Activated naive CD4-positive, alpha-beta T cell (primary cell): ENCODE data around the gene CYP4Z1.
"Not testable (repeated sequence)": the region's sequence is repeated elsewhere in the genome, so short reads cannot be mapped to it uniquely, and the experiment has no call there.

Experiments
- DNase-seq, 4 experiments: peaks; one replicate each; lab custom pipeline; 2025; lab: John Stamatoyannopoulos, UW

Gene CYP4Z1, protein sequence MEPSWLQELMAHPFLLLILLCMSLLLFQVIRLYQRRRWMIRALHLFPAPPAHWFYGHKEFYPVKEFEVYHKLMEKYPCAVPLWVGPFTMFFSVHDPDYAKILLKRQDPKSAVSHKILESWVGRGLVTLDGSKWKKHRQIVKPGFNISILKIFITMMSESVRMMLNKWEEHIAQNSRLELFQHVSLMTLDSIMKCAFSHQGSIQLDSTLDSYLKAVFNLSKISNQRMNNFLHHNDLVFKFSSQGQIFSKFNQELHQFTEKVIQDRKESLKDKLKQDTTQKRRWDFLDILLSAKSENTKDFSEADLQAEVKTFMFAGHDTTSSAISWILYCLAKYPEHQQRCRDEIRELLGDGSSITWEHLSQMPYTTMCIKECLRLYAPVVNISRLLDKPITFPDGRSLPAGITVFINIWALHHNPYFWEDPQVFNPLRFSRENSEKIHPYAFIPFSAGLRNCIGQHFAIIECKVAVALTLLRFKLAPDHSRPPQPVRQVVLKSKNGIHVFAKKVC

DNA sequence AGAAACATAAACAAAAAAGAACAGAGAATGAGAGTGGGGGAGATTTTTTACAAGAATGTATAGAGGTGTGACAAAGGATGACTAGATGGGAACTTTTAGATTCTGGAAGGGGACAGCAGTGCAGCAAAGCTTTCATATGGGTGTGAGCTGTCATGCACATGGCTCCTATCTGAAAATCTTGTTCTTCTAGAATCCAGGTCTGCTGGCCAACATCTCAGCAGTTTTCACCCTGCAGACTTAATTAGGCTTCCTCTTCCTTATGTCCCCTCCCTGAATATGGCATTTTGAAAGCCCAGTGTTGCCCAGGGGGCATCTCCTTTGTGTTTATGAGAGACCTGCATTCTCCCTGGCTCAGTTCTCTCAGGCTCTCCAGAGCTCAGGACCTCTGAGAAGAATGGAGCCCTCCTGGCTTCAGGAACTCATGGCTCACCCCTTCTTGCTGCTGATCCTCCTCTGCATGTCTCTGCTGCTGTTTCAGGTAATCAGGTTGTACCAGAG lies at the start of gene CYP4Z1:
Gene CYP4Z1, plus strand, starts transcription at position 135 of the 498 bp plus-strand sequence. Its CDS starts 260 bp downstream, at position 395.
- DNase-seq, result no peak

DNA sequence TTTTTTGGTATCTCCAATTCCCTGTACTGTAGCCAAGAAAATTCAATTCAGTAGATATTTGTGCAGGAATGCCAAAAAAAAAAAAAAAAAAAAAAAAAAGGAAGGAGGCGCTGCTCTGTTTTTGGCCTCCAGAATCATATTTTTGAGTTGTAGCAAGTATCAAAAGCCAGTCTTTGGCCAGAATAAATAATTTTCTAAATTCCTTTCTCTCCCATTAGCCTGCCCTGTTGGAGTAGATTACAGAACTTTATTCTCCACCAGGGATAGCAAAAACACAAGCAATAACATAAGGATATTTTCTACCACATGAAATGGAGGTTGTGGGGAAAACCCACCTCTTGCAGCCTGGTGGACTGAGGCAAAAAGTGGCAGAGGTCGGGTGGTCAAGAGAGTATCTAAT lies 46.0 kb upstream of the CYP4Z1 start:
- DNase-seq, result no peak

DNA sequence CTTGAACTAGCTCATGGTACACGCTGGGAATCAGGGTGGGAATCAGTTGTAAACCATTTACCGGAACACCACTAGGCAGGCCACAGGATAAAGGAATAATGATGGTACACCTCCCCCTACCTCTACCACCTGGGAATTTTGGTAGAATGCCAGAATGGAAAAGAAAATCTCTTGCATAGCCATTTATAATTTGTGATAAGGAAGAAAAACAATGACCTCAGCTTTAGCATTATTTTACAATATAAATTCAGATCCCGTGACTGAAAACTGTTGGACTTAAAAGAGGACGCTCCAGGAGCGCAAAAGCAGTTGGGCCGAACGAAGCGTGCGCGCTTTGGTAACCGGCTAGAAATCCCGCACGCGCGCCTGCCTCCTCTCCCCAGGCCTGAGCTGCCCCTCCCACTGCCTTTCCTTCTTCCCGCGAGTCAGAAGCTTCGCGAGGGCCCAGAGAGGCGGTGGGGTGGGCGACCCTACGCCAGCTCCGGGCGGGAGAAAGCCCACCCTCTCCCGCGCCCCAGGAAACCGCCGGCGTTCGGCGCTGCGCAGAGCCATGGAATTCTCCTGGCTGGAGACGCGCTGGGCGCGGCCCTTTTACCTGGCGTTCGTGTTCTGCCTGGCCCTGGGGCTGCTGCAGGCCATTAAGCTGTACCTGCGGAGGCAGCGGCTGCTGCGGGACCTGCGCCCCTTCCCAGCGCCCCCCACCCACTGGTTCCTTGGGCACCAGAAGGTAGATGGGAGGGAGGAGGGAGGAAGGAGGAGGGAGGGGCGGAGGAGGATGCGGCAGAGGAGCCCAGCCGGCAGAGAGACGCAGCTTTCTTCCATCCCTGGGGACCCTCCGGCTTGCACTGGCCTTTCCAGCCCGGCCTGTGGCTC lies 43.5 kb upstream of the CYP4Z1 start, which contains the start of gene CYP4X1:
Gene CYP4X1, plus strand, starts transcription at position 402 of the 873 bp plus-strand sequence. Its CDS starts 149 bp downstream, at position 551.
- DNase-seq, result no peak

DNA sequence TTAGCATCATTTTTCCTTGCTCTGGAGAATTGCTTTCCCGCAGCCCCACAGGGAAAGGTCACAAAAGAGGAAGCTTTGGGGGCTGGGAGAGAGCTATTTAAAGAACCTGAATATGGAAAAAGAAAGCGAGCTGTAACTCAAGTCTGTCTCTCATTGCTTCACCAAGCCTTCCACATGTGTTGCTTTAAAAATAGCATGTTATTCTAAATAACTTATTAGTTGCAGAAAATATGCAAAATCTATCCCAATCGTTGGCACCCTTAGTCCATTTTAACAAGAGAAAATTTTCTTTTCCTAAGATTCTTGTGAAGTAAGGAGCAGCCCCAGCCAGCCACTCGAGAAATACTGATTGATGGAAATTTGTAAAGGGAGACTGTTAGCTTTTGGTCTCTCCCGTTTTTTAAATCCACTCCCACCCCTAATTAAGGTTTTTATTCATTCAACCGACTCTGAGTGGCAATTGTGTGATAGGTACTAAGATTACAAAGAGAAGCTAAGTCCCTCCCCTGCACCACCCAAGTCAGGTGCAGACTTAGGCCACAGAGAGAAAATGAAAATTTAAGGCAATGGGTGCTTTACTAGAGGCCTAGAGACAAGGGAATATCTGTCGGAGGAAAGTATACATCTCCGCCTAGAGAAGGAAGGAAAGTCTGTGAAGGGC lies 42.8 kb upstream of the CYP4Z1 start:
- DNase-seq, result no peak

DNA sequence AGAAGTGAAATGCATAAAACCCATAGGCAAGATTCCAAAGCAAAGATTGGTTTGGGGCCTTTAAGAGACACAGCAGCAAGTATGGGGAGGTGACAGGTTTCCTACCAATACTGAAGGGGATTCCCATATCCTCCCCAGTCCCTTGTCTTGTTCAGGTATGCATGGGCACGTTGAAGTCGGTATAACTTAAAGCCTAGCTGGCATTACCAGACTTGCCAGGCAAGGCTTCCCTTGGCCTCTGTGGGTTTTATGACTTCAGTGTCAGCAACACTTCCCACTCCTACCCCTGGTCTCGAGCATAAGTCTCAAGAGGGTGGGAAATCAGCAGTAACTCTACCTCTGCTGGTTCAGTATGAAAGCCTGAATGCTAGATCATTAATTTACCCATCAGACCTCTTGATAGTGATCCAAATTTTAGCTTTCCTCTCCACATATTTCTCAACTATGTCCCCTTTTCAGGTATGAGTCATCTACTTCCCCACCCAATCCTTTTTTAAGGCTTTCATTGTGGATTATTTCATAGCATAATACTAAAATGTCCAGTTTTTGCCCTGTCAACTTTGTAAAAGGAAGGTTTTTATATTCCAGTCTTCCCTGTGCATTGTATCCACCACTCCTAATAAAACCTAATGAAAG lies 36.7 kb upstream of the CYP4Z1 start:
- no peak for DNase-seq

DNA sequence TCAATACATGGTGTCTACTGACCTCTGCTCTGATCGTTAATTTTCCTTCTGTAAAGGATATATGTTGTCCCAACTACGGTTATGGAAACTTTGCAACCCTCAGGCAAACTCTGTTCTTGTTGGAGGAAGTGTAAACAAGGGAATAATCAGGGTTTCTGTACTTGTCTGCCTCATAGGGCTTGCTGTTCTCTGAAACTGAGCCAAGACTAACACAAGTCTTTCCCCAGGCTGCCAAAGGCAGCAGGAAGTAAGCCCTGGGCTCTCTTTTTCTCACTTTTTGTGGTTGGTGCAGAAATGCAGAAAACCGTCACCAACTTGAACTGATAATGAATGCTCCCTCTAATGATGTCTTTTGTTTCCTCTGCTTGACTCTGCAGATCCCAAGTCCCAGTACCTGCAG lies 36.0 kb upstream of the CYP4Z1 start:
- no peak for DNase-seq

DNA sequence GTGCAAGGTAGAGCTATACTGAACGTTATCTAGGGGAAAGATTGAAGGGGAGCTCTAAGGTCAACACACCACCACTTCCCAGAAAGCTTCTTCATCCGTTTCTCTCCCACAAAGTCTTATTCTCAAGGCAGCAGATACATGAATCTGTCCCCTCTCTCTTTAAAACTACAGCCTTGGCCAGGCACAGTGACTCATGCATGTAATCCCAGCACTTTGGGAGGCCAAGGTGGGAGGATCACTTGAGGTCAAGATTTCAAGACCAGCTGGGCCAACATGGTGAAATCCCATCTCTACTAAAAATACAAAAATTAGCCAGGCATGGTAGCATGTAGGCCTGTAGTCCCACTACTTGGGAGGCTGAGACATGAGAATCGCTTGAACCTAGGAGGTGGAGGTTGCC lies 35.4 kb upstream of the CYP4Z1 start:
- no peak for DNase-seq

DNA sequence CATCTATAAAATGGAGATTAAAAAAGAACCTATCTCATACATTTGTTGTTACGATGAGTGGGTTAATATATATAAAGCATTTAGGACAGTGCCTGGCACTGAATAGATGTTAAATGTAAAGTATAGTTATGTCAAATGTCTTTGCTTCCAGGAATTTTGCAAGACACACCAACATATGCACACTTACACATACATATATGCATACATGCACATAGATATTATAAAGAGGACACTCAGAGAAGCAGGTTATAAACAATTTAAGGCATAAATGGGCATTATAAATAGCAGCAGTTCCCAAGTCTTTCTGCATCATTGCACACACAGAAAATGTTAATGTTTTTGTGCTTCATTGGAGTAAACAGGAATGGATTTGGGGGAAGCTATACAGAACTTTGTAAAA lies 30.3 kb upstream of the CYP4Z1 start:
- no peak for DNase-seq

DNA sequence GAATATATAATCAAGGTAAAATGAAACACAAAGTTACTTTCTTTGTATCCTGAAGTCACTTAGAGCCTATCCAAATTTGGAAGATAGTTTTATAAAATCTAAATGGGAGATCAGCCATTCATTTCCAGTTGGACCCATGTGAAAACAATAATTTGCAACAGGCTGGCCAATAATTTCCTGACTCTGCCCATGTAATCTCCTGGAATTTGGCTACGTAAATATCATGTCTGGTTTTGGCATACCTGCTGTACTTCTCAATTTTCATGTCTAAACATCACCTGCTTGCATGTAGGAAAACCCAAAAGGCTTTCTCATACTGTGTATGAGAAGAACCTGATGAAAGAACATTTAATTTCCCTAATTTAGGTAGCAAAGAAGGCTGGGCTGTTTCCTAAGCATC lies 7.7 kb upstream of the CYP4Z1 start:
- no peak for DNase-seq

DNA sequence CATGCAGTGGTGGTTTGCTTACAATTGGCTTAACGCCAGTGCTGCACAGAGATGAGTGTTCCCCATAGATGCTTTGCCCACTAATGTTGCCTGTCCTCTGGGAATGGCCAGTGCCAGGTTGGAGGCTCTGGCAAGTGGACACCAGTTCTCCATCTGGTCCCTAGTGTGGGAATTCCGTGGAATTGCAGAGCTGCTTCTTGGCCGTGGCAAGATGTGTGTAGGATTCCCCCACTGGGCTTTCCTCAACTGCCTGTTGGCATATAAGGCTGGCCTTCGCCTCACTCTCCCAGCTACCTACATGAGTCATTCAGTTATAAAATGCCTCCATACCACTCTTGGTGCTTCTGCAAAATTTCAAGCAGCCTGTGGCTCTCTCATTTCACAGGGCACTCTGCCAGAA lies 2.0 kb downstream of the CYP4Z1 start:
- not testable (repeated sequence) for DNase-seq

DNA sequence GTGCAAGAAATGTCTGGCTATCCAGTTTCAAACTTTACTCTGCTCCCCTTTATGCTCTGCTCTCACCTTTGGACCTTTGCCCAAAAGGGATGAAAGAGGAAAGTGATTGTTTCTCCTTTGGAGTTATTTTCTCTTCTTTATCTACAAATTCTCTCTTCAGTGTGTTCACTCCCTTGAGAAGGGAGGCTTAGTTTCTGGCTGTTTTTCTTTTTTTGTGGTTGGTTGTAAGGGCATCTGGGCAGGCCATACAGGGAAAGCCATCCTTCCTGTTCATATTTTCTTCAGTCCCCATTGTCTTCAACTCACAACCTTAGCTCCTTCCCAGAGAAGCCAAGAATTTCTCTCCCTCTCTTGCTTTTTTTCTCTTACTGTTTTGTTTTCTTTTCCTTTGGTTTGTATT lies 2.5 kb downstream of the CYP4Z1 start:
- not testable (repeated sequence) for DNase-seq

DNA sequence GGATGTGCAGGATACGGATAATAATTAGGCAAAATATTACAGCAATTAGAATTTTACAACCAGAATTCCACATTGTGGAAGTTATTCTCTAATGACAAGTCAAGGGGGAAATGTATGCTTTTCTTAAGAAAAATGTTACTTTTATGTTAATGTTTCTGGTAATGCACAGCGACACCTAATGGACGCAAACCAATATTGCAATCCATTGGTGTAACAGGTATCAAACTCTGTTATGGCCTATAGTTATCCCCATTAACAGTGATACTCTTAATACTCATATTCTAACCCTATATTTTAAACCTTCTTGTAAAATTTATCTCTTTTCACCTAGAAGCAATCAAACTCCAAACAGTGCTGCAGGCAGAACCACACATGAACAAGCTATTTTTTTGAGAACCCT lies 22.3 kb downstream of the CYP4Z1 start:
- DNase-seq, result not testable (repeated sequence)

DNA sequence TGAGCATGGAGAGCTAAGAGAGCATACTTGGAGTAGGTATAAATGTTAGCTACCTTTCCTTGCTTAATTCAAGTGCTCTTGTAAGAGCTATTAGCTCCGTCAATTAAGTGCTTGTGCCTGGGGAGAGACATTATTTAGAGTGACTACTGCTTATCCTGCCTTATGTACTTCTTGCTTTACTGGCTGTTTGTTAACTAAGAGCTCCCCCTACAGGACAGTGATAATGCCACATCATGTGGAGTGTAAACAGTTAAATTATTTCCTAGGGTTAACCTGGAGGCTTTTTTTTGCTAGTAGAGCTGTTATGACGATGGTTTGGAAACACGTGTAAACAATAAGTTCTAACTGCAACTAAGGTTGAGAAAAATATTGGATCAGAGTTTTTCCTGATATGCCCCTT lies 24.4 kb downstream of the CYP4Z1 start:
- not testable (repeated sequence) for DNase-seq

DNA sequence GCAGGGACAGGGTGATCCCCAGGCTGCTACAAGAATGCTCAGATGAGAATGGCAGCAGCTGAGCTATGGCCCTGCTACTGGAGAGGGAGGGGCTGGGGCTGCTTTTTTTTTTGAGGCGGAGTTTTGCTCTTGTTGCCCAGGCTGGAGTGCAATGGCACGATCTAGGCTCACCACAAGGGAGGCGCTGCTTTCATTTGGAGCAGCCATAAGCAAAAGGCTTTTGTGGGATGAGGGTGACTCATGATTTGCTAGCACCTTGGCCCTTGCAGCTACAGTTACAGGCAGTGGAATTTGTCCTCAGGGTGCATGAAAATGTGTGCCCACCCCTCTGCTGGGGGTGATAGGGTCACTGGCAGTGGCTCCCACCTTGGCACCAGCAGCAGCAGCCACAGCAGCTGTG lies 37.8 kb downstream of the CYP4Z1 start:
- DNase-seq, result no peak

DNA sequence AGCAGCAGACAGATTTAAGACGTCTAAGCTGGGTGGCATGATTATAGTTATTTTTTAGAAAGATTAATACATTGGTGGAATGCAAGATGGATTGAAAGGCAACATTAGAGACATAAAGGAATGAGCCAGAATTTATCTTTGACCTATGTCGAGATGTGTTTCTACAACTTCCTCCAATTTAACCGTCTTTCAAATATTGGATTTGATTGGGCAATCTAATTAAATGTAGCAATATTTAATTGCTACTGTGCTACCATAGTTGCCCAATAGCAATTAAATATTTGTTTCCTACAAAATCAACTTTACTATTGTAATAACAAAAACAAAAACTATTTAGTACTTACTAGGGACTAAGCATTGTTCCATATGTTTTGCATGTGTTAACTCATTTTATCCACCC lies 39.8 kb downstream of the CYP4Z1 start:
- DNase-seq, result no peak

DNA sequence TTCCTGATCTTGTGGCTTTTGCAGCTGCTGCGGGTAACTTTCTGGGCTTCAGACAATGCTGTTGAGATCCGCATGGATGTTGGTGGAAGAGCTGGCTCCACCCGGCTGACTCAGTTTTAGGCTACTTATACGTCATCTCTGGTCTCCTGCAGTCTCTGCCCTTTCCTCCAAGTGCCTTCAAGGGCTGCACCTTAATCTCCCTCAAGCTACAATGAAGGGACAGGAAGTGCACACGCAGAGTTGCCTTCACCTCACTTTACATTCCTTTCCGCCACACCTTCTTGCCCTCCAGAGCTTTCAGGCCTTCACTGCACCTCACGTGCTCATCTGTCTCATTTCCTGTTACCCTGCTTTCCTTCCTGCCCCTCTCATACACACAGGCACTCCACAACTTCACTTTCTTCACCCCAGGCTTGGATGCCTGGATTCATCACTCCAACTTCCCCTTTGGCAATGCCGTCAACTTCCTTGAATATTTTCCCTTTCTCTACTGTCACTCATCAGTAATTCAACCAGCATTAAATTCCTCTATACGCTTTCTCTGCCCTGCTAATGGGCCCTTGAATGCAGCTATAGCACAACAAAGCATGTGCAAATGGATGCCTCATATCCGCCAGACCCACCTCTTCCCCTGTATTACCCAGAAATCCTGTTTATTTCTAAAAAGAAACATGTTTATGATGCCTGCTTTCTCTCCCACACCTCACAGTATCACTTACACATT lies 41.0 kb downstream of the CYP4Z1 start:
- DNase-seq, result not testable (repeated sequence)

DNA sequence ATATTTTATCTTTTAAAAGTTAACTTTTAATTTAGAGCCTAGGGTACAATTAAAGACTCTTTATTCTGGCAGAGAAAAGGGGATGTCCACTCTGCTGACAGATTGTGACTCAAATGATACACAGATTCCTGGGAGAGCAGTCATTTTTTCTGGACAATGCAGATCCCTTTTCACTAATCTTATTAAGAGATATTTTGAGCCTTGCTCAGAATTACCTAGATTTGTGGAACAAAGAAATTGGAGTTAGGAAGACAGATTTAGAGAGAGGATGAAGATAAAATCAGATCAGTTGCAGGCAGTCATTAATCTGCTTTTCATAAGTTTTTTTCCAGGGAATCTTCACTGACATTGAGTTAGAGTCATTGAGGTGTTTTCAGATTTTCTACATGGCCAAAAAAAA lies 42.5 kb downstream of the CYP4Z1 start:
- not testable (repeated sequence) for DNase-seq

DNA sequence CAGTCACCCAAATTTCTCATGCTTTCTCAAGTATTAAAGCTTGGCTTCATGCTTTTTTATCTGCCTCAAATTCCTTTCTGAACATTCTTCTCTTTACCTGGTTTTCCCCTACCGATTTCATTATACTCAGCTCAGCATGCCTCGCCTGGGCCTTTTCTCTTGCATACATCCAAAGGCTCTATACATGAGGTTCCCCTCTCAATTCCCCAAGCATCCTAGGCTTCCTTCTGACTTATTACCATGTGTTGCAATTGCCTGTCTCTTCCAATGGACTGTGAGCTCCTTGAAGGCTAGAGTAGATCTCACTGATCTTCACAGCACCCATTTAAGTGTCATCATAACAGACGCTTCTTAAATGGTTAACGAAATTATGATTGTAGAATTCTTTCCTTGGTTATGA lies 46.1 kb downstream of the CYP4Z1 start:
- DNase-seq, result no peak

DNA sequence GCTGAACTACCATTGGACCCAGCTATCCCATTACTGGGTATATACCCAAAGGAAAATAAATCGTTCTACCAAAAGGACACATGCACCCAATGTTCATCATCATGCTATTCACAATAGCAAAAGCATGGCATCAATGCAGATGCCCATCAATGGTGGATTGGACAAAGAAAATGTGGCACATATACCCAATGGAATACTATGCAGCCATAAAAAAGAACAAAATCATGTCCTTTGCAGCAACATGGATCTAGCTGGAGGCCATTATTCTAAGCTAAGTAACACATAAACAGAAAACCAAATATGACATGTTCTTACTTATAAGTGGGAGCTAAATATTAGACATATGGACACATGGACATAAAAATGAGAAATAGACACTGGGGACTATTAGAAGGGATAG lies 54.0 kb downstream of the CYP4Z1 start:
- not testable (repeated sequence) for DNase-seq

DNA sequence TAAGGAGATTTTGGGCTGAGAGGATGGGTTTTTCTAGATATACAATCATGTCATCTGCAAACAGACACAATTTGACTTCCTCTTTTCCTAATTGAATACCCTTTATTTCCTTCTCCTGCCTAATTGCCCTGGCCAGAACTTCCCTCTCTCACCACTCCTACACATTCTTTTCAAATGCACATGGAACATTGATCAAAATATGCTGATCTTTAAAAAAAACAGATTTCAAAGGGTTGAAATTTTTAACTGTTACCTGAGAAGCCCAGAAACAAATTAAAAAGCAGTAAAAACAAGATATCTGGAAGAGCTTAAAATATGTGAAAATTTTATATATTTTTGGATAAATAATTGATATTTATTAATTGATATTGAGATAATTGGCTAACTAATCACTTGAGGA lies 57.8 kb downstream of the CYP4Z1 start:
- not testable (repeated sequence) for DNase-seq

DNA sequence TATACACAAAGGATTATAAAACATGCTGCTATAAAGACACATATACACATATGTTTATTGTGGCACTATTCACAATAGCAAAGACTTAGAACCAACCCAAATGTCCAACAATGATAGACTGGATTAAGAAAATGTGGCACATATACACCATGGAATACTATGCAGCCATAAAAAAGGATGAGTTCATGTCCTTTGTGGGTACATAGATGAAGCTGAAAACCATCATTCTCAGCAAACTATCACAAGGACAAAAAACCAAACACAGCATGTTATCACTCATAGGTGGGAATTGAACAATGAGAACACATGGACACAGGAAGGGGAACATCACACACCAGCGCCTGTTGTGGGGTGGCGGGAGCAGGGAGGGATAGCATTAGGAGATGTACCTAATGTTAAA lies 60.0 kb downstream of the CYP4Z1 start:
- DNase-seq, result not testable (repeated sequence)
